SIG-M5 (cell line): ENCODE measurements around the gene TXNIP.

ENCODE experiments used
- DNase-seq: peaks from one replicate; lab custom pipeline; 2025; lab: John Stamatoyannopoulos, UW

The TXNIP gene

DNA sequence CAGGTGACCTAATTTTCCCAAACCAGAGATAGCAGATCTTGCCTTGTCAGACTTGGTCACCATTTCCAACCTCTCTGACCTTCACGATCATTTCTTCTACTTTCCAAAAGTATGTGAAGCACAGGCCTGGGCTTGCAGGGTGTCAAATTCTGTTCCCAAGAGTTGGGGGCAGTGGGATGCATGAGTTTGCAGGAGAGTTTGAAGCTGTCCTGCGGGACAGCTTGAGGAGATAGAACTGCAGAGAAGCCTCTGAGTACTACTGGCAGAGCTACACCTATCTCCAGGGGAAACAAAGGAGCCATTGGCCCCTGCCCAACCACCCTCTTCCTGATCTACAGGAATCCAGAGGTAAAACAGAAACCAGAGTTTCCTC lies 11.3 kb downstream of the TXNIP start:
- no peak for DNase-seq

DNA sequence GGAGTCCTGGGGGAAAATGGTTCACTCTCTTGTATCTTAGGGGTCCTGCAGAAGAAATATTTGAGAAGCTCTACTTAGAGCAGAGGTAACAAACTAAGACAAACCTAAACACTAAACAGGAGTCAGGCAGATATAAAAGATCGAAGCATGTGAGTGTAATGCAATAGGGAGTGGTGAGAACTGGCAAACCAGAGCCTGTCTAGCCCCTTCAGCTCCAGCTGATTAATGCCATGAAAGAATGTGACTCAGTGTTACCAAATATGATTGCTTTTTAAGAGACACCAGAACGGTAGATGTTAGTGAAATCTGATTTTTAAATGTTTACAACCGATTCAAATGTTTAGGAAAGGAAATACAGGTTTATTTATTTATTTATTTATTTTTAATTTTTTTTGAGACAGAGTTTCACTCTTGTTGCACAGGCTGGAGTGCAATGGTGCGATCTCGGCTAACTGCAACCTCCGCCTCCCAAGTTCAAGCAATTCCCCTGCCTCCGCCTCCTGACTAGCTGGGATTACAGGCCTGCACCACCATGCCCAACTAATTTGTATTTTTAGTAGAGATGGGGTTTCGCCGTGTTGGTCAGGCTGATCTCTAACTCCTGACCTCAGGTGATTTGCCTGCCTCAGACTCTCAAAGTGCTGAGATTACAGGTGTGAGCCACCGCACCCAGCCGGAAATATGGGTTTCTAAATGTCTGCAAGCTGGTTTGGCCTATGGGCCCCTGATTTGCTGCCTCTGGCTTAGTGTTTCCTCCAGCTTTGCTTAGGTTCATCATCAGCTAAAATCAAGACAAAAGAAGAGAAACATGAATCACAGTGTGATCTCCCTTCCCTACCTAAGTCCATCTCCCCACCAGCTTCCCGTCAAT lies 12.2 kb downstream of the TXNIP start:
- no peak for DNase-seq

DNA sequence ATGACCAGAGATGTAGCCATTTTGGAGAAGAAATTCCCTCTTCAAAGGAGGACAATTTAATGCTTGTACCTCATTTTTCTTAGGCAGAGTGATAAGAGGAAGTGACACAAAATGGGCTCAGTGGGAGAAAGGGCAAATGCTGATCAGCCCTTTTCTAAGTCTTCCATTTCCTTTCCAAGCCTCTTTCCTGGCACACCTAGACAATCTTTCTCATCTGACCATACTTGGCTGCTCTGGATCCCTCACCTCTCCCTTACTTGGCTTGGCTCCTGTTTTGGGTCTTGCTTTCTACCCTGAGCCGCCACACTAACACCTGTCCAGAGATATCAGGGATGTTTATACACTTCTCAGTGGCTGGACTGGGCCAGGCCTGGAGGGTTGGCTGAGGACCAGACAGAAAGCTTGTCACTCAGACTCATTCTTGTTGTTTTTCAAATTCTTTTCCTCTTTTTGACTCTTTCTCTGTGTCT lies 13.1 kb downstream of the TXNIP start:
- no peak for DNase-seq

DNA sequence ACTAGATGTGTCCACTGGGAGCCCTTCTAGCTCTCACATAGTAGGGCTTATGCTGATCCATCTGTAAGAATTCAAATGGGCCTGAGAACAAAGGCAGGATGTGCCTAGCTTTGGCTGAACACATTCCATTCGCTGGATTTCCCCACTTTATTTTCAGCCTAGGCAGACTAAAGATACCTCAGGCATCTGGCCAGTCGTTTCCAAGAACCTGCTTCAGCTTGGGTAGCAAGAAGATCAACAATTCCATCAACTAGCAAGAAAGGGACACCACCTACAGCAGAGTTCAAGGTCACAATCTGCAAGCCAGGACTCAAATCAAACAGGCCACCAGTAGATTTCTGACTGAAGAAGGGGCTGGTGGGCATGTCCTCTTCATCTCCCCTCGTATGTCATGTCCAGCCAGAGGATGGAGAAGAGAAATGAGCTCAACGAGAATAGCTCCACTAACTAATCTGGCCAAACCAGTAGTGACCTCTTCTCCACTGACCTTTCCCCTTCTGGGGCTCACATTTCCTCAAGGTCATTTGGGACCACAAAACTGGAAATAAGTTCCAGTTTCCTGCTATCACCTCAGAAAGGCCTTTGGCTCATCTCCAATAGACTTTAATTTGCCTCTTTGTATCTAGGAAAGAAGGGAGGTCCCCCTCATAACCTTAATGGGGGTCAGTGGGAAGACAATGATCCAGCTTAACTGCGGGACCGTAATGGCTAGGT lies 14.2 kb downstream of the TXNIP start:
- DNase-seq = no peak

DNA sequence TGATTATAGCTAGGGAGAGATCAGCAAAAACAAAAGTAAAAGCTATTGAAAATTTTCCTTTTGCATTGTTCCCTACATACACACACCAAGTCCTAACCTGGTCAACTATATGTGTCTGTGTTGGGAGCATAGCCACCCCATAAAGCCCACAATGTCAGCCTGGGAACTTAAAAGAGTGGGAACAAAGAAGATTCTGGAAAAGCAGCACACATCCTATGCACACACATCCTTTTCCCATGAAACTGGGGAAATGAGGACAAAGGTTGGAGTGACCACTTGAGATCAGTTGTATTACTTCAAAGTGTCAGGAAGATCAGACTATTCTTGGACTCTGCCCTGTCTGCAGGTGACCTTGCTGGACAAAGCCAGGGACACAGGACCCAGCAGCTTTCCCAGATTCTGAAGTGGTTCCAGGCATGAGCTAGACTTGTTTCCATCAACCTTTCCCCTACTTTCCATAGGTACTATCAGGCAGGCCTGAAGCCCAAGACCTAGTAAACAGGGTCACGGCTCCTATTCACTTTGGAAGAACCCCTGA lies 15.9 kb downstream of the TXNIP start:
- DNase-seq = no peak

DNA sequence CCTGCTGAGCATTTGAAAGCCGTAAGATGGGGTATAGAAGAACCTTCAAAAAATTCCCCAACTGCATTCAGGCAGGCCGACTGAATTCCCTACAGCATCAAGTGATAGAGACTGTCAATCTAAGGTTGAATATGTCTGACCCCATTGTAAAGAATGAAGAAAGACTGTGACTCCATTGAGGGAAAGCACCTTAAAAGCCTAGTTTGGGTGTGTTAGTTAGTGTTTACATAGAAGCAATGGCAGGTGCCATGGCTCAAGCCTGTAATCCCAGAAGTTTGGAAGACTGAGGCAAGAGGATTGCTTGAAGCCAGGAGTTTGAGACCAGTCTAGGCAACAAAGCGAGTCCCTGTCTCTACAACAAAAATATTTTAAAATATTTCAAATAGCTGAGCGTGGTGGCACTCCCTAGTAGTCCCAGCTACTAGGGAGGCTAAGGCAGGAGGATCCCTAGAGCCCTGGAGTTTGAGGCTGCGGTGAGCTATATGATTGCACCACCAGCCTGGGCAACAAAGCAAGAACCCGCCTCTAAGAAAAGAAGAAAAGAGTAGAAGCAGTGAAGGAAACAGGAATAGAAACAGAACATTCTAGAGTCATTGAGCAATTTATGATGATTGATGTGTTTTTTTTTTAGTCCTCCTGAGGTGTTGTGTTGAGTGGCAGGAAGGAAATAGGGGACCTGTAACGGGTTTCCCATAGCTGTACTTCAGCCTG lies 16.5 kb downstream of the TXNIP start:
- DNase-seq = peak; percentile 65

DNA sequence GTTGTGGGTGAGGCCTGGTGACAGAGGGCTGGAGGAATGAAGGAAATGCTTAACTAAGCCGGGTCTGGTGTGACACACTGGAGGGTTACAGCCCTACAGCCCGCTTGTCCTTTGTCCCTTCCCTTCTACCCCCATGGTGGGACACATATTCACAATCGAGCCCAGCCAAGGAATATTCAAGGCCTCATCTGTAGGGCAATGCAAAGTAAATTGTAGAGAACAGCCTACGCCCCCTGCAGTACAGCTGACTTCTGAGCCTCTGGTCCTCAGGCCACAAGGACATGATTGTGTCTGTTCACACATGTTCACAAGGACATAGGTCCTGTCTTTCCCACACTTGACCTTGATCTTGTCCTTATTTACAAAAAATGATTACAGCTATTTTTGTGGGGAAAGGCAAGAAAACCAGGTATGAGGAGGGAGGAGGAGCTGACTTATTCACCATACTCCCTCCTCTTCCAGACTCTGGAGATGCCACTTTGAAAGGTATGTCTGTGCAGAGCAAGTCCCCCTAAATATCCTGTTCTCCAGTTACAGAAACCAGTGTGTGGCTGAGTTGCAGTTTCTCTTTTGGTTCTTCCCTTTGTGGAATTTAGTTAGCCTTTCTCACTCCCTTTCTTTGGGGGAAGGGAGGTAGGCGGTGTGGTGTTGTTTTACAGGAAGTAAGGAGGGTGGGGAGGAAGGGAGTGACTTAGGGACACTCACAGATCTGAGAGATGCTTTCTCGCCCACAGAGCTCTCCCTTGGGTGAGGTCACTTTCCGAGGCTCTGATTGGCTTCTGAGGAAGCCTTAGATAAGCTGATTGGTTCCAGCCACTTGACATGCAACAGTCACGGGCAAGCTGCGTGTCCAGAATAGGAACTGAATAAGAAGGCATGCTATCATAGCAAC lies 17.3 kb downstream of the TXNIP start:
- peak; percentile 91 for DNase-seq

DNA sequence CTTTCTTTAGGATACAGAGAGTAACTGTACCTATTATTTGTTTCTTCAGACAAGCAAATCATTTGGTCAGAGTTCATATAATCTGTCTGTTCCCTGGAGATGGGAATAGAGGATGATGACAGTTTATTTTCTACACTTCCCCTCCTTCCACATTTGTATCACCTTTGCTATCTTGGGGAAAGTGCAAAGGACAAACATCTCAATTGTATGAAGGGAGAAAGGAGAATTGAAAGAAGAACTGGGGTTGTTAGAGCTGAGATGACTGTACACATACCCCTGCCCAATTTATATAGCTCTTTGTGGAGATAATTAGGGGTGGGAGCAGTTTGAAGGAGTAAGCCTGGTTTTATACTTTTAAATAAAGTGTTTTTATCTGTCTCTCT lies 17.9 kb downstream of the TXNIP start:
- no peak for DNase-seq

DNA sequence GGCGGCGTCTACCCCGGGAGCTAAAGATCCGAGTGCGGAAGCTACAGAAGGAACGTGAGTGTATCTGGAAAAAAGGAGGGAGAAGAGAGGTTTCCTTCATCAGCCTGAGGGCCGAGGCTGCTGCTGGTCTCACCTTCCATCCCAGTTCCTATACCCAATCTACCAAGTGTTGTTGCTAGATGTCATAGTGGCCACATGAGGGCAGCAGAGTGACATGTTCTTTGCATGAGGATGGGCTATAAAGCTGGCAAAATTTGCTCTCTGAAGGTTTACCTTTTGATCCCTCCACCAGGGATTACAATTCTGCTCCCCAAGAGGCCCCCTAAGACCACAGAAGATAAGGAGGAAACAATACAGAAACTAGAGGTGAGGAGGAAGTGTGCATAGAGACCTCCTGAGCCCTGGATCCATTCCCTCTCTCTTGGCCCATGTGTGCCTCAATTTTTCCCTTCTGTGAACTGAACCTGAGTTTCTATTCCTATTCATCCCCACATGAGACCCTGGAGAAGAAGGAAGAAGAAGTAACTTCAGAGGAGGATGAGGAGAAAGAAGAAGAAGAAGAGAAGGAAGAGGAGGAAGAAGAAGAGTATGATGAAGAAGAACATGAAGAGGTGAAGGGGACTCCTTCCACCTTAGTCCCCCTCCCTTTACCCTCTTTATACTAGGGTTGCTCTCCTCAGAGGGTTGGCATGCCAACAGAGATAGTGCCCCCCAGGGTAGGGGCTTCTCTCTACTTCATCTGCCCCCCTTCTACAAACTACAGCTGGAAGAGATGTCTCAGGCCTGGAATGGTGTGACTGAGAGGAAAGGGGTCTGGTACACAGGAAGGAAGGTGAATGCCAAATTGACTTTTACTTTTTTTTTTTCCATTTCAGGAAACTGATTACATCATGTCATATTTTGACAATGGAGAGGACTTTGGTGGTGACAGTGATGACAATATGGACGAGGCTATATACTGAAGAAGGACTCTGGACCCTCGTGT lies 18.6 kb downstream of the TXNIP start:
- peak; percentile 52 for DNase-seq

DNA sequence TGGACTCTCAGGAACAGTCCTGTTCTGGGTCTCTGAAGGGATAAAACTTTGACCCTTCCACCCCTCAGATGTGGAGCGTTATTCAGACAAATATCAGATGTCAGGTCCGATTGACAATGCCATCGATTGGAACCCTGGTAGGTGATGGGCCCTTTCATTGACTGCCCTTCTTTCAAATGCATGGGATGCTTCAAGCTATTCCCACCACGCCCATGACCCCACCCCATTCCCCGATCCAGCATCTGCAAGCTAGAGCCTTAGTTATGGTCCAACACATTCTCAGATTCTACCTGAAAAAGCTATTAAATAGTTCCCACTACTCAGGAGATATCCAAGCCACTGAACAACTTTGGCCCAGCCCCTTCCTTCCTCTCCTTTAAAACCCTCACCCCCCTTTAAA lies 19.4 kb downstream of the TXNIP start:
- DNase-seq = no peak

DNA sequence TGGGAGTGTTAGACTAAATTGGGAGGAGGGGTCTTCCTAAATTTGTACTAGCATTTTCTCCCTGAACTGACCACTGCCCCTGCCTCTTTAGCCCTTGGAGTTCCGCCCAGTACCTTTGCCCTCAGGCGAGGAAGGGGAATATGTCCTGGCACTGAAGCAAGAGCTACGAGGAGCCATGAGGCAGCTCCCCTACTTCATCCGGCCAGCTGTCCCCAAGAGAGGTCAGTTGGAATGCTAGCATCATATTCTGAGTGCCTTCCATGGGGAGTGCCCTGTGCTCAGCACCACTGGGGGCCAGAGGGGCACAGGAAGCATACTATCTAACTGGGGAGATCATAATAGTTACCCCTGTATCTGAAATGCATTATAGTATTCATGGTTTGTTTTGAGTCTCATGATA lies 21.2 kb downstream of the TXNIP start:
- no peak for DNase-seq

DNA sequence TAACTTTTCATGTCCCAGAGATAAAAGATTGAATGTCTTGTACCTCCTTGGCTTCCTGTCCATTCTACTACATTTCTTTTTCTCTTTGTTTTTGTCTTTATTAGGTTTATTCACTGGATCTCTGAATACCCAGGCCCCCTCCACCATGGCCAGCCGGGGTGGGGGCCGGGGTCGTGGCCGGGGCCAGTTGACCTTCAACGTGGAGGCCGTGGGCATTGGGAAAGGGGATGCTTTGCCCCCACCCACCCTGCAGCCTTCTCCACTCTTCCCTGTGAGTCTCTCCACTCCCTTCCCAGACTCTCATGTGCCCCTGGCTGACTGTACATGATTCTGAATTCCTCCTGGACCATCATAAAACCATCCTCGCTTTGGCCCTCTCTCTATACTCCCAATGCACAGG lies 21.7 kb downstream of the TXNIP start:
- DNase-seq = no peak

DNA sequence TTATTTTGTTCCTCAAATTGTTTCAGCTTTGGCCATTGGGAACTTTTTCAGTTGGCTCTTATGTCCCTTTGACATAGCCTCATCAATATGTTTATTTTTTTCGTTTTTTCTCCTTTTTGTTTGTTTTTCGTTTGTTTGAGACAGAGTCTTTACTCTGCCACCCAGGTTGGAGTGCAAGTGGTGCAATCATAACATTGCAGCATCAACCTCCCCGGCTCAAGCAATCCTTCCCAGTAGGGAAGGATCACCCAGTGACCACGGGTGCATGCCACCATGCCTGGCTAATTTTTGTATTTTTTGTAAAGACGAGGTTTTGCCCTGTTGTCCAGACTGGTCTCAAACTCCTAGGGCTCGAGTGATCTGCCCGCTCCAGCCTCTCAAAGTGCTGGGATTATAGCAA lies 23.8 kb downstream of the TXNIP start:
- DNase-seq = no peak

DNA sequence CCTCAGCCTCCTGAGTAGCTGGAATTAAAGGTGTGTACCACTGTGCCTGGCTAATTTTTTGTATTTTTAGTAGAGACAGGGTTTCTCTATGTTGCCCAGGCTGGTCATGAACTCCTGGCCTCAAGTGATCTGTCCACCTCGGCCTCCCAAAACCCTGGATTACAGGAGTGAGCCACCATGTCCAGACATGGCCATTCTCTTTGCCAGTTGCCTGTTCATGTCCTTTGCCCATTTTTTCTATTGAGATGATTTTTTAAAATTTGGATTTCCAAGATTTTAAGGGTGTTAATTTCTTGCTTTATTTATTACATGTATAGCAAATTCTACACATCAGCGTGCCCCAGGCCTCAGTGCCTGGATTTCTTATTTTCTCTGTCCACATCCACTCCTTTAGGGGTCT lies 29.1 kb downstream of the TXNIP start:
- DNase-seq = no peak

DNA sequence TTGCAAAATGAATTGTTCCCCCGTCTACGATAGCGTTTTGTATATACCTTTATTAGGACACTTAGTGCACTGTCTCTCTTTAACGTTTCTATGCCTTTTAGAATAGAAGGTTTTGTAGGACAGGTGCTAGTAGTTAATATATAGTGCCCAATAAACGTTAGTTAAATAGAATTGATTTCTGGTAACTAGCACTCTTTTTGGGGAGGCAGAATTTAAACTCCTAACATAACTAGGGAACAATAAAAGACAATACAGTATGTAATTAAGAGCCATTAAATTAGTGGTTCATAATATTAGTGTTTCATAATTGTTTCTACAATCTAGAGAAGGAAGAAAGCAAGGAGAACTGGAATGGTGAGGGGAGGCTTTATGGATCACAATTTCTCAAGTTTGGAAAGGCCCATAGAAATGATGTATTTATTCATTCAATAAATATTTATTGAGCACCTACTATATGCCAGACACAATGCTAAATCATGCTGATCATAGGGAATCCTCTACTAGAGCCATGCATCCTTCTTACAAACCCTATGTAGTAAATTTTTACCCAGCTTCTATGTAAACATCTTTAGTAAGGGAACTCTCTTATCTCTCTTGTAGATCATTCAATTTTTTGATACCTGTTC lies 31.1 kb downstream of the TXNIP start:
- DNase-seq = no peak

DNA sequence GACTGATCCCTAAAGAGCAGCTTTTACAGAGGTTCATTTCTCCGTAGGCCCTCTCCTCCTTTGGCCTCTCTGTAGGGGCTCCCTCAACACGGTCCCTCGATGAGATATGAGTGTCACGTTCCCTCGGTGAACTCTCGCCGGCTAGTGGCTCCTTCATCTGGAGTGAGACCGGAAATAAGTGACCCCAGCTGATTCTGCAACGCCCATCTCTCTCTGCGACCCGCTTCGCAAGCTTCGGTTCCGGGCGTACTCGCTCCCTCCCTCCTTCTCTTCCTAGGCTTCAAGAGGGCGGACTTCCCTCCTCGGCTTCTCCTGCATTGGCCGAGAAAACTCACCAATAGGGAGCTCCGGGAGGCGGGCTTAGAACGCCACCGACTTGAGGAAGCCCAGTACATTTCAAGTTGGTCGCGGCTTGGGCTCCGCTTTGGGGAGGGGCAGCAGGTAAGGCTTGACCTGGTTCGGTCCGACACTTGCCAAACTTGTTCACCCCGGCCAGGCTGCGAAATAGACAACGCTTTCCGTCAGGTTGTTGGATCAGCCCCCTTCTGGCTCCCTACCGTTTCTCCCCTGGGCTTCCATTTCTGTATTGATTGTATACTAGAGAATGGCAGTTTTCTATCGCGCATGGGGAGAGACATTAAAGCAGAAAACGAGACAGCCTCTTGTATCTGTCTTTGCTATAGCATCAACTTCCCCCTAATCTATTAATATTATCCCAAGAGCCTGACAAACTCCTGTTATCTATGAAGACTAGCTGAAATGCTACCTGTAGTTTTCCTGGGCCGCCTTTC lies 31.9 kb downstream of the TXNIP start, which contains the start of the genes ANKRD34A and POLR3GL:
ANKRD34A (minus strand) TSS at position 248 of the 791 bp plus-strand sequence. CDS start 2,816 bp downstream, outside the sequence.
POLR3GL (plus strand) TSS at position 363 of the 791 bp plus-strand sequence. CDS start 10,176 bp downstream, outside the sequence.
- peak; percentile 82 for DNase-seq

DNA sequence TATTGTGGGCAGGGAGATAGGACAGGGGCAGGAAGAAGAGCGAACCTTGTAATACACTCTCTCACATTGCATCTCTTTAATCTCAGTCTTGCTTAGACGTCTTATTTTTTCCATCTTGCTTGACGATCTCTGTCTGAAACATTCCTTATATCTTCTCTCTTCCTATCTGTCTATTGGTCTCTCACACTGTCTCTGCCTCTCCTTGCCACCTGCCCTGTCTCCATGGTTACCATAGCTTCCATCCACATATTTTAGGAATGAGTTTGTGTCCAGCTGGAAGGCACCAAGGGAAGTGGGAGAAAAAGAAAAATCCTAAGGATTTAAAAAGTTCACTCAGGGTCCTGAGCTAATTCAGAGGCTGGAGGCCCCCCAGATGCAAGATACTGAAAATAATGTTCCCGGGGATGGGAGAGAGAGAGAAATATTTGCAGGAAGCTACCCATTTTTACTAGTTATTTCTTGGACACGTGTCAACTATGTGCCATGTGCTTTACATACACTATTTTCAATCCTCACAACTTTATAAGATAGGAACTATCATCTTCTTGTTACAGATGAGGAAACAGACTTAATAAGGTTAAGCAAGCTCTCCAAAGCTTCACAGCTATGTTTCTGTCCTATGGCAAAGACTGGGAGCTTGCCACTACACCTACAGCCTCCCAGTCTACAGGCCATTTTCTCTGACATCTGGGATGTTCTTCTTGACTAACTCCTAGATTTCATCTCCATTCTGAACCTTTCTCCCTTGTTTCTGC lies 32.9 kb downstream of the TXNIP start:
- DNase-seq = no peak
